Measurements from ENCODE around the gene OTULIN.

The OTULIN gene

DNA sequence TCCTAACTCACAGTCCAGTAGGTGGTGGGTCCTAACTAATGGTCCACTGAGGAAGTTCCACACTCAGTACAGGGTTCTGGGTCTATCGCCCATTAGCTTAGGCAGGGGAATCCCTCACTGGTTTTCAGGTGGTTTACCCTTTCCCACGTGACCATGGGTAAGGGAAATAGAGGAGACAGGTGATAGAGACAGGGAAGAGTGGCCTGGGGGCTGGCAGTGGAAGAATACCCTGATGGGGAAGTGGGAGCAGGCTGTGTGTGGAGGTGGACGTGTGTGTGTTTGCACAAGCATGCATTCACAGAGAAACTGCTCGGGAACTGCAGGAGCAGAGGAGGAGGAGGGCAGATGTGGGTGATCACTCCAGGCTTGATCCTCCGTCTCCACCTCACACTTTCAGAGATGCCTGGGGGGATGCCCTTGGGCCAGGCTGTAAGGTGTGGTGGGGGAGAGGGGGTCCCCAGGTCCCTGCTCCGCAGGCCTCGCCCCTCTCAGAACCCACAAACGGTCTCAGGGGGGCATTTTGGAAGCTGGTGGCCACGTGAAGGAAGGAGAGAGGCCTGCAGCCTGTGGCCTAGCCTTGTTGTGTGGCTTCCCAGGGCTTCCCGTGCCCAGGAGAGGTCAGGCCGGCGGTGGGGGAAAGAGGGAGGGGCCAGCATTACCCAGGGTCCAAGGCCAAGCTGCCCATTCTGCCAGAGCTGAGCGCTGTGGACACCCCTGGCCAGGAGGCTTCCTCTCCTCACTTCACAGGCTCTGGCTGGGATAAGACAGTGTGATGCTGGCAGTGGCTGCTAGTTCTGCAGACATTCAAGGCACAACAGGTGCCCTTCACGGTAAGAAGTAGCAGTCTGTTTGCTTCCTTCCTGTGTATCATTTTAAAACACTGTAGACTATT is 80.0 kb downstream of the OTULIN start:
- no peak for DNase-seq

GRCh38 chr5:14745188-14745563 is 80.7 kb downstream of the OTULIN start:
- DNase-seq, result no peak

GRCh38 chr5:14745753-14746152 is 81.2 kb downstream of the OTULIN start:
- DNase-seq, result no peak

DNA sequence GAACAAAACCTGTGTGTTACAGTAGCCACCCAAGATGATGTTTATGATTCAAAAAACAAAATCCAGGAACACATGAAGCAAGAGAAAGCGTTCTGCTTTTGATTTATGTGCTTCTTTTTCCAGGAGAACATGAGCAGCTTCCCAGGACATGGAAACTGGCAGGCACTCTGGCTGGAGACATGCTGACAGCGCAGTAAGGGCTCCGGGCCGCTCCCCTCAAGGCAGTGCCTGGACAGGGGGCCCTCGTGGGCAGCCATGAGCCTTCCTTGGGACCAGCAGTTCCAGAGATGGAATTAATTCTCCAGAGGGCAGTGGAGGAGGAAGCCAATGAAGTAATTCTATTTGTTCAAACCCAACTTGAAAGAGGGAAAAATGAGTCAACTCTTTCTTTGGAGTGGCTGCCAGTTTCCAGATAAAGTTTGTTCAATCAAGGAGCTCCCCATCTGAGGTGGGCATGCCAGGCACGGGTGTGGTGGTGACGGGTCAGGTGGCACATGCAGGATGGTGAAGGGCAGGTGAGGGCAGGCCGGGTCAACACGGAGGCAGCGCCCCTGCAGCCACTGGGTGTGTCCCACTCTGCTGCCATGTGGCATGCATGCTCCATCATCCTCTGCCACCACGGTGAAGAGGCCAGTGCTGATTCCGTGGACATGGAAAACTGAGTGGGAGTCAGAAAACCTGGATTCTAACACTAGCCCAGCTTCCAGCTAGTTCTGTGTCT is 83.8 kb downstream of the OTULIN start:
- no peak for DNase-seq
